ENCODE results near the gene KEL. TPM values are rescaled to one million over a fixed set of nuclear protein-coding genes. Genes with fewer than 3 reads are reported as not detected.
A peak's percentile ranks its signal among the peaks of the same experiment; 100 is the strongest.

KEL gene
- total and polyA plus RNA-seq, 8 donors: 0.23 to 3.1 (median 0.31) TPM; not detected in 3

DNA sequence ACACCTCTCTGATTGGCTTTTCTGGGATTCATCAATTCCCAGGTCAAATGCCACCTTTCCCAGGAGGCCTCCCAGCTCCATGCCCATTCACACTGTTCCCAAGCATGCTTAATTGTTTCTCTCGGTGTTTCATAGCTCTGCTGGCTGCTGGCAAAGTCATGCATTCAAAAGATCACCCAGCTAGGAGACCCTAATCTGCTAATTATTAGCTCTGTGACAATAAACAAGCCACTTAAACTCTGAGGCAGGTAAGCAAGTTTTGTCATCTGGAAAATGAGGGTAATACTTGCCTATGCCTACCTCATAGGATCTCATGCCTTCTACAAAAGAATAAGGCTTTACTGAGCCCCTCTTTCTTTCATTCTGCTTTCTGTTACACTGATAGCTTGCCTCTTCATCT is 828 bp upstream of the KEL start:
- DNase-seq (no peak), FAIRE-seq (no peak)
- intact Hi-C loops (cut with DNase I): no loop called here

DNA sequence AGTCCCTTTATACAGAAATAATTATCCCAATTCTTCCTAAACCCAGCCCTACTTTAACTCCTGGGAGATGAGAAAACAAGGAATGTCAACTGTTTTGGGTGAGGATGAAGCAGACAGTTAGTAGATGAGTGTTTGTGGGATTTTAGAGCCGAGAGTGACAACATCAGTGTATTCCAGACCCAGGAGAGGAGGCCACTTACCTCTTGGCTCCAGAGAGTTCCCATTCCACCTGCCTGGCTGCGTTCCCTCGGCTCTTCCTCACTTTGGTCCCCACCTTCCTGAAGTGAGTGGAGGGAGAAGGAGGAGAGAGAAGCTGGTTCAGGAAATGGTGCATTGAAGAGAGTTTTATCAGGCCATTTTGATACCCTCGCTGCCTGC is 579 bp downstream of the KEL start:
- ATAC-seq (no peak), FAIRE-seq (no peak), DNase-seq (no peak)
- 79 to 84% methylated on average over 4 of the region's 4 CpGs for WGBS, 2 donors
- TF ChIP-seq, protein P1, sequence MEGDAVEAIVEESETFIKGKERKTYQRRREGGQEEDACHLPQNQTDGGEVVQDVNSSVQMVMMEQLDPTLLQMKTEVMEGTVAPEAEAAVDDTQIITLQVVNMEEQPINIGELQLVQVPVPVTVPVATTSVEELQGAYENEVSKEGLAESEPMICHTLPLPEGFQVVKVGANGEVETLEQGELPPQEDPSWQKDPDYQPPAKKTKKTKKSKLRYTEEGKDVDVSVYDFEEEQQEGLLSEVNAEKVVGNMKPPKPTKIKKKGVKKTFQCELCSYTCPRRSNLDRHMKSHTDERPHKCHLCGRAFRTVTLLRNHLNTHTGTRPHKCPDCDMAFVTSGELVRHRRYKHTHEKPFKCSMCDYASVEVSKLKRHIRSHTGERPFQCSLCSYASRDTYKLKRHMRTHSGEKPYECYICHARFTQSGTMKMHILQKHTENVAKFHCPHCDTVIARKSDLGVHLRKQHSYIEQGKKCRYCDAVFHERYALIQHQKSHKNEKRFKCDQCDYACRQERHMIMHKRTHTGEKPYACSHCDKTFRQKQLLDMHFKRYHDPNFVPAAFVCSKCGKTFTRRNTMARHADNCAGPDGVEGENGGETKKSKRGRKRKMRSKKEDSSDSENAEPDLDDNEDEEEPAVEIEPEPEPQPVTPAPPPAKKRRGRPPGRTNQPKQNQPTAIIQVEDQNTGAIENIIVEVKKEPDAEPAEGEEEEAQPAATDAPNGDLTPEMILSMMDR (IDR thresholded peaks at IDR 0.05): no peak
- Histone ChIP-seq H3K27me3 (no peaks in the 10 kb centered on the region), H3K9me3 (no peaks in the 10 kb centered on the region), H3K4me1 (peaks cover 0 to 4% (median 0%) of the 10 kb centered on the region in 3 donors), H3K27ac (no peak overlapping the region), H3K36me3 (no peaks in the 10 kb centered on the region), H3K4me3 (no peak overlapping the region)
- intact Hi-C loops (cut with DNase I): no loop called here

More for the DNA sequence above, 828 bp upstream of the KEL start:
- peaks cover 0 to 2% (median 0%) of the 10 kb centered on the region in 3 donors for H3K4me1 ChIP-seq
- no peaks in the 10 kb centered on the region for H3K9me3 ChIP-seq
- 41 to 56% methylated on average over 1 of the region's 1 CpG for WGBS, 2 donors
- TF ChIP-seq, protein P1 (IDR thresholded peaks at IDR 0.05): no peak
- no peak overlapping the region for H3K4me3 ChIP-seq
- no peak for ATAC-seq
- H3K27me3 ChIP-seq: no peaks in the 10 kb centered on the region
- no peak overlapping the region for H3K27ac ChIP-seq
- H3K36me3 ChIP-seq: no peaks in the 10 kb centered on the region

DNA sequence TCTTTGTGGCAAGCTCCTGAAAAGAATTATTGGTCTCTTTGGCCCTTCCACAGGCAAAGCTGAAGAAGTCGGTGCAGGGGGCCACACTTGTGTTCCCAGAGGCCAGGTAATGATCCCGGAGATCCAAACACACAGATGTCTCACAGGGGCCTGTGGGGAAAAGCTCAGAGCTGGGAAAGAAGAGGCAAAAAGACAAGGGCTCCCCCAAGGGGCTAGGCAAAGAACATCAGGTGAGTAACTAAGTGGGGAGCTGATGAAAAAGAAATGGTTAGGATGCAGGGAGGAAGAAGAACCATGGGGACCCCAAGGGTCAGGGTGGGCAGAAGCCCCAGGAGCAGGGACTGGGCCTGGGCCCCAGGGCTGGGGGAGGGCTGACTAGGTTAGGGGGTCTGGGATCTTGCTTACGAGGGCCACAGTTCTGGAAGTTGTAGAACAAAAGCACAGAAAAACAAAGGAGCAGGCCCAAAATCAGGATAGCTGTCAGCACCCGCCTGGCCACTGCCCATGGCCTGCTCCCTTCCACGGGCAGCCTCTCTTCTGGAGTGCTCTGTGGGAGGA is 1.1 kb downstream of the KEL start:
- Histone ChIP-seq H3K4me3 (no peak overlapping the region), H3K4me1 (peaks cover 0 to 7% (median 0%) of the 10 kb centered on the region in 3 donors), H3K27me3 (no peaks in the 10 kb centered on the region), H3K9me3 (no peaks in the 10 kb centered on the region), H3K27ac (no peak overlapping the region), H3K36me3 (no peaks in the 10 kb centered on the region)
- DNase-seq: no peak
- TF ChIP-seq, protein P1 (IDR thresholded peaks at IDR 0.05): no peak
- no peak for ATAC-seq
- intact Hi-C loops (cut with DNase I): no loop called here
- 70 to 80% methylated on average over 5 of the region's 5 CpGs for WGBS, 2 donors
- FAIRE-seq: no peak

DNA sequence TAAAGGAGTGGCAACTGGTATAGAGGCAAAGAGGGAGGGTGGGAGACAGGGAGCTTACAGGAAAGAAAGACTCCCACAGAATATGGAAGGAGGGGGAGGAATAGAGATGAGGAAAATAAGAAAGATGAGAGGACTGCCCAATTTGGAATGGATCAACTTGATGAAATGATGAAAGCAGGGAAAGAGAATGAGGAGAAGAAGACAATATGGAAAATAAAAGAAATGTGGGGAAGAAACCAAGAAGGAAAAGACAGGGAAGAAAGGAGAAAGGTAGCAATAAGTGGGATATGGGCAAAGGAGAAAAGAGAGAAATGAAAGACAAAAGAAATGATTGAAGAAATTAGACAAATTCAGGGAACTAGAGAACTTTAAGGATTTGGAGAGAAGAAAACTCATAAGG is 3.0 kb downstream of the KEL start:
- H3K9me3 ChIP-seq: no peaks in the 10 kb centered on the region
- no peak for DNase-seq
- peaks cover 0 to 7% (median 0%) of the 10 kb centered on the region in 3 donors for H3K4me1 ChIP-seq
- intact Hi-C loops (cut with DNase I): no loop called here
- no peaks in the 10 kb centered on the region for H3K36me3 ChIP-seq
- FAIRE-seq: no peak
- no peak overlapping the region for H3K4me3 ChIP-seq
- TF ChIP-seq, protein P1 (IDR thresholded peaks at IDR 0.05): no peak
- no peak overlapping the region for H3K27ac ChIP-seq
- no peak for ATAC-seq
- H3K27me3 ChIP-seq: no peaks in the 10 kb centered on the region

DNA sequence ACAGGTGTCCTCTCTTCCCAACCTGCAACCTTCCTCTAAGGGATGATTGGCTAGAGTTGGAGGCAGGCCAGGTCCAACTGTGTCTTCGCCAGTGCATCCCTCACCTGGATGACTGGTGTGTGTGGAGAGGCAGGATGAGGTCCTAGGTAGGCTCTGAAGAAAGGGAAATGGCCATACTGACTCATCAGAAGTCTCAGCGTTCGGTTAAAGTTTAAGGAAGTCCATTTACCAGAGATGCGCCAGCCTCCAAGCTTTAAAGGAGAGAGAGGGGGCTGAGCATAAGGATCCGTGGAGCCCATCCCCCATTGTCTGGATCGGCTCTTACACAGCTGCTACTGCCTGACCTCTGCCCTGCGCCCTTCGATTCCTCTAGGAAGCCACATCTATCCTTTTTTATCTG is 4.4 kb downstream of the KEL start:
- Histone ChIP-seq H3K36me3 (no peaks in the 10 kb centered on the region), H3K27me3 (no peaks in the 10 kb centered on the region), H3K9me3 (no peaks in the 10 kb centered on the region), H3K27ac (peak overlapping the region in 3 of 4 donors; percentile 17 to 75 (median 74)), H3K4me1 (peaks cover 0 to 7% (median 0%) of the 10 kb centered on the region in 3 donors), H3K4me3 (no peak overlapping the region)
- no peak for FAIRE-seq
- WGBS, 2 donors: 68 to 73% methylated on average over 8 of the region's 8 CpGs
- no peak for DNase-seq
- ATAC-seq: peak in 2 of 4 donors; percentile 18 to 22
- intact Hi-C loops (cut with DNase I): no loop called here
- TF ChIP-seq, protein P1 (IDR thresholded peaks at IDR 0.05): no peak

Data from pancreas (tissue), 10 donors.